ENCODE results near the gene MYZAP. TPM values are rescaled to one million over a fixed set of nuclear protein-coding genes. Genes with fewer than 3 reads are reported as not detected.

The MYZAP gene
- total and polyA plus RNA-seq, 2 of the 8 experiments (the other 6 are each of a cell fraction or from before 2014, with no cell fraction given), result 0.41 to 0.65 TPM

- H4K20me1 ChIP-seq (replicated peaks in 1 of 2; ENCODE audit: control insufficient read depth in 1 of 2, insufficient read depth in 2 of 2, low read length in 2 of 2), result no peaks in the 10 kb centered on the region
- no peak overlapping the region for H3K4me2 ChIP-seq (ENCODE audit: insufficient read depth in 1 of 2, low read depth in 2 of 2, low read length in 2 of 2)
- H3K14ac ChIP-seq (ENCODE audit: insufficient read length), result no peak overlapping the region
- H3K9ac ChIP-seq (replicated peaks in 1 of 4; ENCODE audit: extremely low read depth in 1 of 4, low read depth in 3 of 4, low read length in 3 of 4), result no peak overlapping the region
- peaks cover 29 to 72% (median 45%) of the 10 kb centered on the region in 4 experiments for H3K36me3 ChIP-seq (ENCODE audit: control insufficient read depth in 2 of 4, insufficient read depth in 4 of 4, low read length in 3 of 4)
- no peak overlapping the region for H2BK20ac ChIP-seq (ENCODE audit: low read length)
- FAIRE-seq (no peak), DNase-seq (ENCODE audit: low read depth in 1 of 2, low spot score in 2 of 2) (no peak)
- H2BK120ac ChIP-seq (replicated peaks; ENCODE audit: low read depth, low read length), result no peak overlapping the region
- H3K4me1 ChIP-seq (replicated peaks in 1 of 4; ENCODE audit: control insufficient read depth in 3 of 4, insufficient read depth in 4 of 4, low read length in 3 of 4), result peaks cover 0 to under 1% (median under 1%) of the 10 kb centered on the region in 4 experiments; a peak in 4 of 7 replicates
- no peaks in the 10 kb centered on the region for H3K9me3 ChIP-seq (ENCODE audit: insufficient read depth in 2 of 2, low read depth in 1 of 2, low read length in 1 of 2)
- H2AK5ac ChIP-seq (ENCODE audit: low read depth, low read length), result no peak overlapping the region
- no peak overlapping the region for H4K8ac ChIP-seq (ENCODE audit: extremely low read depth, insufficient read depth, low read length)
- ChIA-PET POLR2A (ENCODE audit: partially characterized antibody) (no interaction called here), CTCF (ENCODE audit: partially characterized antibody) (interaction anchor here (0.6 to 9.9 kb wide), 20 partner anchors 8 to 409 kb away, joined by 3 to 181 read pairs (median 5); no protein-coding TSS in a partner anchor)
- no peaks in the 10 kb centered on the region for H3K23me2 ChIP-seq (ENCODE audit: low read depth, low read length)
- no peaks in the 10 kb centered on the region for H3K27me3 ChIP-seq (replicated peaks in 1 of 4; ENCODE audit: control insufficient read depth in 3 of 4, extremely low read depth in 1 of 4, insufficient read depth in 3 of 4, low read length in 3 of 4)
- H2BK12ac ChIP-seq (ENCODE audit: low read depth, low read length), result no peak overlapping the region
- H3K23ac ChIP-seq (ENCODE audit: insufficient read length), result no peak overlapping the region
- no peak overlapping the region; the same call in 1 of the 2 replicates for H2BK5ac ChIP-seq (ENCODE audit: low read depth, low read length)
- 93% methylated on average over 8 of the region's 8 CpGs; no CpG with 5 or more reads in 1 of the 2 experiments for WGBS, 2 experiments (ENCODE audit: extremely low coverage in 1 of 2, insufficient coverage in 1 of 2, insufficient read length in 1 of 2, insufficient replicate concordance in 2 of 2, low coverage in 1 of 2, low lambda C conversion rate in 2 of 2, missing lambda C conversion rate in 1 of 2)
- H3K79me1 ChIP-seq (ENCODE audit: low read depth, low read length), result no peaks in the 10 kb centered on the region; the same call in 1 of the 2 replicates
- H4K91ac ChIP-seq (replicated peaks; ENCODE audit: insufficient read length, low read length), result no peak overlapping the region
- no peak overlapping the region for H3K4ac ChIP-seq (replicated peaks; ENCODE audit: insufficient read length, low read depth, low read length)
- H4K5ac ChIP-seq (ENCODE audit: insufficient read length, low read depth, low read length), result no peak overlapping the region
- H2AFZ ChIP-seq (ENCODE audit: low read length), result no peak overlapping the region
- no peak overlapping the region for H3K56ac ChIP-seq (replicated peaks; ENCODE audit: insufficient read length, low read depth, low read length)
- no peaks in the 10 kb centered on the region for H3K79me2 ChIP-seq (ENCODE audit: control insufficient read depth in 1 of 2, insufficient read depth in 2 of 2, low read length in 2 of 2)
- no peak overlapping the region for H3K4me3 ChIP-seq (ENCODE audit: extremely low read depth in 1 of 4, insufficient read depth in 2 of 4, low read depth in 3 of 4, low read length in 4 of 4)
- no peak overlapping the region for H2BK15ac ChIP-seq (ENCODE audit: low read length)
- TF ChIP-seq KDM4A (IDR thresholded peaks at IDR 0.05; ENCODE audit: low read depth, low read length, severe bottlenecking), result no peak
- no peak for TF ChIP-seq ATF3 (IDR thresholded peaks at IDR 0.05; ENCODE audit: insufficient read depth, low read depth, low read length)
- no peak for TF ChIP-seq CBX8 (IDR thresholded peaks at IDR 0.05; ENCODE audit: borderline replicate concordance, low read depth, low read length)
- TF ChIP-seq CHD2 (IDR thresholded peaks at IDR 0.05; ENCODE audit: low read length), result no peak
- no peak for TF ChIP-seq BRCA1 (IDR thresholded peaks at IDR 0.05; ENCODE audit: low read depth, low read length)
- TF ChIP-seq ATF2 (IDR thresholded peaks at IDR 0.05; ENCODE audit: low read length), result no peak
- TF ChIP-seq CHD1 (IDR thresholded peaks at IDR 0.05; ENCODE audit: low read depth, low read length), result no peak
- no peak for TF ChIP-seq EGR1 (IDR thresholded peaks at IDR 0.05; ENCODE audit: borderline replicate concordance, low read depth, low read length)
- TF ChIP-seq POLR2A (IDR thresholded peaks at IDR 0.05; ENCODE audit: control extremely low read depth in 1 of 2, low read depth in 2 of 2, low read length in 2 of 2), result no peak
- no peak for TF ChIP-seq KDM1A (IDR thresholded peaks at IDR 0.05; ENCODE audit: borderline replicate concordance, low read length)
- no peak overlapping the region for H3K27ac ChIP-seq (ENCODE audit: low read depth, low read length)
- no peak overlapping the region for H3K18ac ChIP-seq (ENCODE audit: extremely low read depth, low read length)
Observed at GRCh38 chr15:57545995-57546394, 45.7 kb upstream of the MYZAP start.

Data from H1 (cell line).